Measurements from ENCODE around the gene CXCL9. TPM values are rescaled to one million over a fixed set of nuclear protein-coding genes. Genes with fewer than 3 reads are reported as not detected.
"Not testable (repeated sequence)": the region's sequence is repeated elsewhere in the genome, so short reads cannot be mapped to it uniquely, and the experiment has no call there.

CXCL9 gene
- not detected for polyA plus RNA-seq (2012; ENCODE audit: insufficient read depth, insufficient read length)

GRCh38 chr4:76007089-76007862 is at the start of gene CXCL9:
TSS of gene CXCL9 (minus strand) at chr4:76007509. CDS start at chr4:76007449, 60 bp downstream.
- H3K4me3 ChIP-seq (ENCODE audit: low read length) = no peak within 1 kb of the TSS
- no peak for DNase-seq (ENCODE audit: low read depth, low spot score)

- DNase-seq (ENCODE audit: low read depth, low spot score) = no peak
- H3K4me3 ChIP-seq (ENCODE audit: low read length) = no peak overlapping the region
These were observed 48.1 kb upstream of the CXCL9 start for GRCh38 chr4:76055421-76055820.

GRCh38 chr4:76055016-76055415 is 47.7 kb upstream of the CXCL9 start:
- DNase-seq (ENCODE audit: low read depth, low spot score) = no peak
- H3K4me3 ChIP-seq (ENCODE audit: low read length) = no peak overlapping the region

- no peak for DNase-seq (ENCODE audit: low read depth, low spot score)
- H3K4me3 ChIP-seq (ENCODE audit: low read length) = no peak overlapping the region
These were observed 46.4 kb upstream of the CXCL9 start for GRCh38 chr4:76053730-76054129.

- DNase-seq (ENCODE audit: low read depth, low spot score) = not testable (repeated sequence)
These were observed 43.3 kb upstream of the CXCL9 start for GRCh38 chr4:76050560-76051050.

GRCh38 chr4:76049860-76050416 is 42.6 kb upstream of the CXCL9 start:
- not testable (repeated sequence) for DNase-seq (ENCODE audit: low read depth, low spot score); H3K4me3 ChIP-seq (ENCODE audit: low read length)

More at GRCh38 chr4:76050560-76051050, 43.3 kb upstream of the CXCL9 start:
- H3K4me3 ChIP-seq (ENCODE audit: low read length) = not testable (repeated sequence)

DNA sequence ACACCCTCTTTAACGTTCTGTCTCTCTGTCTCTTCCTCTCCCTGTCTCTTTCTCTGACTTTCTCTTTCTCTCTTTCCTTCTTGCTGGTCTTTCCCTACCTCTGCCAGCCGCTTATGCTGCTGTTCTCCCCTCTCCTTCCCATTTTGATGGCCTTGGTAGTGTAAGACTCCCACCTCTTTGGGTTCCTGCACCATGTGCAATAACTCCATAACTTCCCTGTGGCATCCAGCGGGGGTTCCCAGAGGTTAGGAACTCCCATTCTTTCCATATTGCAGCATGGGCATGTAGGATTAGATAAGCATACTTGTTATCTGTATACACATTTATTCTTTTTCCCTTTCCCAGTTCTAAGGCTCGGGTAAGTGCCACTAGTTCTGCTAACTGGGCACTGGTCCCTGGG is 37.4 kb upstream of the CXCL9 start:
- not testable (repeated sequence) for DNase-seq (ENCODE audit: low read depth, low spot score); H3K4me3 ChIP-seq (ENCODE audit: low read length)

GRCh38 chr4:76043306-76043705 is 36.0 kb upstream of the CXCL9 start:
- not testable (repeated sequence) for DNase-seq (ENCODE audit: low read depth, low spot score); H3K4me3 ChIP-seq (ENCODE audit: low read length)

DNA sequence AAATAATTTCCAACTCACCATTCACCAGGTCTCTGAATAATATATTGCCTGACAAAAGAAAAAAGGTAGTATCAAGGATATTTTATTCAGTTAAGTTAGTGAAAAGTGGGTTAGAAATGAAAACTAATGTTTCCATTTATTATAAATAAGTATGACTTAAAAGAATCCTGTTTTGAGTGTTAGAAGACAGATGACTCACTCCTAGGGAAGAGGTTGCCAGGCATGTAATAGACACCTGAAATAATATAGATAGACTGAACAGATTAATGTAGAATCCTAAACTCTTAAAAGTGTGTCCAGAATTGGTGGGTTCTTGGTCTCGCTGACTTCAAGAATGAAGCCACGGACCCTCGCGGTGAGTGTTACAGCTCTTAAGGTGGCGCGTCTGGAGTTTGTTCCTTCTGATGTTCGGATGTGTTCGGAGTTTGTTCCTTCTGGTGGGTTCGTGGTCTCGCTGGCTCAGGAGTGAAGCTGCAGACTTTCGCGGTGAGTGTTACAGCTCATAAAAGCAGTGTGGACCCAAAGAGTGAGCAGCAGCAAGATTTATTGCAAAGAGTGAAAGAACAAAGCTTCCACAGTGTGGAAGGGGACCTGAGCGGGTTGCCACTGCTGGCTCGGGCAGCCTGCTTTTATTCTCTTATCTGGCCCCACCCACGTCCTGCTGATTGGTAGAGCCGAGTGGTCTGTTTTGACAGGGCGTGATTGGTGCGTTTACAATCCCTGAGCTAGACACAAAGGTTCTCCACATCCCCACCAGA is 35.1 kb upstream of the CXCL9 start:
- not testable (repeated sequence) for DNase-seq (ENCODE audit: low read depth, low spot score); H3K4me3 ChIP-seq (ENCODE audit: low read length)

- H3K4me3 ChIP-seq (ENCODE audit: low read length) = no peak overlapping the region
- no peak for DNase-seq (ENCODE audit: low read depth, low spot score)
These were observed 29.5 kb upstream of the CXCL9 start for GRCh38 chr4:76036855-76037254.

- no peak within 1 kb of the TSS for H3K4me3 ChIP-seq (ENCODE audit: low read length)
- no peak for DNase-seq (ENCODE audit: low read depth, low spot score)
These were observed 28.6 kb upstream of the CXCL9 start, which contains the start of gene CXCL11 for GRCh38 chr4:76035799-76036380. TSS of gene CXCL11 (minus strand) at chr4:76036070. CDS start at chr4:76035987, 83 bp downstream.

DNA sequence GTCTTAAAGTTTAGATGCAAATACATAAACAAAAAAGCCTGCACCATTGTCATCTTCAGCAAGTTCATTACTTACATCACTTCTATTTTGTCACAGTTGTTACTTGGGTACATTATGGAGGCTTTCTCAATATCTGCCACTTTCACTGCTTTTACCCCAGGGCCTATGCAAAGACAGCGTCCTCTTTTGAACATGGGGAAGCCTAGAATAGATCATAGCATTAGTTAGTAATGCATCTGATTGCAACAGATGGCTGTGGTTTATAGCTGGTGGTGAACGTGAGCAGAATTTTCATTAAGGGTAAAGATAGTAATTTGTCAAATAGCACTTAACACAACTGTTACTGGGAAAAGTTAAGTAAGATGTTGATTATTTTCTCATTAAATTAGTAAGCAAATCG is 27.8 kb upstream of the CXCL9 start:
- H3K4me3 ChIP-seq (ENCODE audit: low read length) = no peak overlapping the region
- no peak for DNase-seq (ENCODE audit: low read depth, low spot score)

GRCh38 chr4:76029300-76029699 is 22.0 kb upstream of the CXCL9 start:
- DNase-seq (ENCODE audit: low read depth, low spot score) = no peak
- H3K4me3 ChIP-seq (ENCODE audit: low read length) = no peak overlapping the region

GRCh38 chr4:76028350-76028765 is 21.0 kb upstream of the CXCL9 start:
- no peak overlapping the region for H3K4me3 ChIP-seq (ENCODE audit: low read length)
- DNase-seq (ENCODE audit: low read depth, low spot score) = no peak

- H3K4me3 ChIP-seq (ENCODE audit: low read length) = no peak overlapping the region
- DNase-seq (ENCODE audit: low read depth, low spot score) = no peak
These were observed 16.8 kb upstream of the CXCL9 start for GRCh38 chr4:76024065-76024464.

DNA sequence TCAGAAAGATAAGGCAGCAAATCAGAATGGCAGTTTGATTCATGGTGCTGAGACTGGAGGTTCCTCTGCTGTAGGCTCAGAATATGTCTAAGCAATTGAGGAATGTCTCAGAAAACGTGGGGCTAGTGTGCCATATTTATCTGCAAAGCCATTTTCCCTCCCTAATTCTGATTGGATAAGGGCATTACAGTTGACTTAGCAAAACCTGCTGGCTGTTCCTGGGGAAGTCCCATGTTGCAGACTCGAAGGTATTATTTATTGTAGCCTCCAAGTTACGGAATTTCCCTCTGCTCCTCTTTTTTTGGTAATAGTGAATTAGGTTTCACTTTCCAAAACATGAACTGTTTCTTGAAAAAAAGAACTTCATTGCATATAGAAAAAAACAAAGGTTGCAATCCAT is 16.1 kb upstream of the CXCL9 start, which contains the start of gene CXCL10:
TSS of gene CXCL10 (minus strand) at position 109 of the 400 bp plus-strand sequence. CDS start at position 43, 66 bp downstream.
- no peak within 1 kb of the TSS for H3K4me3 ChIP-seq (ENCODE audit: low read length)
- no peak for DNase-seq (ENCODE audit: low read depth, low spot score)

DNA sequence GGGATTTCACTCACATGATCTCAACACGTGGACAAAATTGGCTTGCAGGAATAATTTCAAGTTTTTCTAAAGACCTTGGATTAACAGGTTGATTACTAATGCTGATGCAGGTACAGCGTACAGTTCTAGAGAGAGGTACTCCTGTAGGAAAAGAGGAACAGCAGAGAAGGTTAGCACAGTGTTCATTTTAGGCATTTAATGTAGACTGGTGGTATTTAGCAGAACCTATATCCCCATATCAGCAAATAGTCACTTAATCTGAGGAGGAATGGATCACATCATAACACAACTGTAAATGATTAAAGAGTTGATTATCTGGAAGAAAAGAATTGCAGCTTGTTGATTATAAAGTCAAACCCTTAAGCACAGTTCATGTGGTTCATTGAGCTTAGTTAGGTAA is 15.4 kb upstream of the CXCL9 start:
- DNase-seq (ENCODE audit: low read depth, low spot score) = no peak
- no peak overlapping the region for H3K4me3 ChIP-seq (ENCODE audit: low read length)

DNA sequence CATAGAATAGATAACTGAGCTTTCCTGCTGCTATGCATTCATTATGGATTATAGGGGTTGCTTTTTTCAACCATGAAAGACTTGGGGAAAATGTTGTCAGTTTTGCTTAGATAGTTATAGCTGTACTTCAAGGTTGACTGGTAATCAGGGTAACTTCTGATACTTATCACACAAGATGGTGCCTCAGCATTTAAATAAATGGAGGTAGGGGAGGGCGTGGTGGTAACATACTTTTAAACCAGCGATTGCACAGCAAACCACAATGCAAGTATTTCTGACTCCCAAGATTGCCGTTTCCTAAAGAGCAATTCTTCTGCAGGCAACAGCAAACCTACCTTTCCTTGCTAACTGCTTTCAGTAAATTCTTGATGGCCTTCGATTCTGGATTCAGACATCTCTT is 14.7 kb upstream of the CXCL9 start:
- DNase-seq (ENCODE audit: low read depth, low spot score) = no peak
- no peak overlapping the region for H3K4me3 ChIP-seq (ENCODE audit: low read length)

DNA sequence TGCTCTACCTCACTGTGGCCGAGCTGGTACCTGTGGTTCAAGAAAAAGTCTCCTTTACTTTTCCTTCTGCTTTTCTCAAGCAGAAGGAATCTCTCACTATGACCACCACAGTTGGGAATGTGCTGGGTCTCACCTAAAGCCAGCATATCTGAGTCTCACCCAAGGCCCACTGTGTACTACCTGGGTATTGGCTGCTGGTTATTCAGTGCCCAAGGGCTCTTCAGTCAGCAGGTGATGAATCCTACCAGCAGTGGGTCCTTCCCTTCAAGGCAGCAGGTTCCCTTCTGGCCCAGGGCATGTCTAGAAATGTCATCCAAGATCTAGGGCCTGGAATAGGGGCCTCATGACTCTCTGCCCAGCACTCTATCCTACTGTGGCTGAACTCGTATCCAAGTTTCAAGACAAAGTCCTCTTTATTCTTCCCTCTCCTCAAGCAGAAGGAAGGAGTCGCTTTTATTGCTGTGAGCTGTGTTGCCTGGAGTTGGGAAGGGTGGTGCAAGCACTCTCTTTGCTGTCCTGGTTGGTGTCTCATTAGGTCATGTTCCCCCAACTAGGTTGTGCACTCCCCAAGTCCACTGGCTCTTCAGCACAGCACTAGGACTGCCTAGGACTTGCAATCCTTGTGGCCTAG is 9.9 kb upstream of the CXCL9 start:
- DNase-seq (ENCODE audit: low read depth, low spot score) = no peak

More for the DNA sequence above, 9.9 kb upstream of the CXCL9 start:
- no peak overlapping the region for H3K4me3 ChIP-seq (ENCODE audit: low read length)

All from Jurkat, Clone E6-1 (cell line).